ENCODE results near the gene FAM47E.

FAM47E gene

DNA sequence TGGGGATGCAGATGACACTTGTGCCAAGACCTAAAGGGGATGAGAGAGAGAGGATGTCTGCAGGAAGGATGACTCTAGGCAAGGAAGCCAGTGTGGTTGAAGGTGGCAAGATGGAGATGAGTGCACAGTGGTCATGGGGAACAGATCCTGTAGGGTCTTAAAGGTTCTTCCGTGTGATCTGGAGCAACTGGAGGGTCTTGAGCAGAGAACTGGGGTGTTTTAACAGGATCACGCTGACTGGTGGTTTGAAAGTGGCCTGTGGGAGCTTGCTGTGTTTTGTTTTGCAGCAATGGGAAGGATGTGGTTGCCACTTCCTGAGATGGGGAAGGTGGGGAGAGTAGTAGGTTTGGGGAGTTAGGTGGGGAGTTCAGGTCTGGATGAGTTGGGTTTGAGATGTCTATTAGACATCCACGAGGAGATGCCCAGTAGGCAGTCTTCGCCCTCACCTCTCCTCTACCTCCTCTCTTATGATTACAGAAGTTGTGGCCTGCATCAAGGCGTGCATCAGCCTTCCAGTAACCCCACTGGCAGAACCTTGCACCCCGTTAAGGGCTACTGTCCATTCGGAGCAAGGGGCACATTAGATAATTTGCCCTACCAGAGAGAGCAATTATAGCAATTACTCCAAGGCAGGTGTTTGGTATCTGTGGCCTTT is 53.6 kb downstream of the FAM47E start:
- DNase-seq: peak; percentile 16
- H3K4me1 ChIP-seq (ENCODE audit: insufficient read depth, low read length): peaks cover 8% of the 10 kb centered on the region
- no peaks in the 10 kb centered on the region for H3K36me3 ChIP-seq (ENCODE audit: insufficient read depth, low read length)
- H4K20me1 ChIP-seq (ENCODE audit: insufficient read depth, low read length): no peaks in the 10 kb centered on the region
- H3K4me2 ChIP-seq (ENCODE audit: insufficient read depth, low read length): no peak overlapping the region
- peak; percentile 67 for ATAC-seq (ENCODE audit: insufficient read depth, low read depth)
- no peaks in the 10 kb centered on the region for H3K27me3 ChIP-seq (ENCODE audit: insufficient read depth, low read length, poor library complexity)
- H3K27ac ChIP-seq (ENCODE audit: low read length): no peak overlapping the region
- TF ChIP-seq, protein P1, sequence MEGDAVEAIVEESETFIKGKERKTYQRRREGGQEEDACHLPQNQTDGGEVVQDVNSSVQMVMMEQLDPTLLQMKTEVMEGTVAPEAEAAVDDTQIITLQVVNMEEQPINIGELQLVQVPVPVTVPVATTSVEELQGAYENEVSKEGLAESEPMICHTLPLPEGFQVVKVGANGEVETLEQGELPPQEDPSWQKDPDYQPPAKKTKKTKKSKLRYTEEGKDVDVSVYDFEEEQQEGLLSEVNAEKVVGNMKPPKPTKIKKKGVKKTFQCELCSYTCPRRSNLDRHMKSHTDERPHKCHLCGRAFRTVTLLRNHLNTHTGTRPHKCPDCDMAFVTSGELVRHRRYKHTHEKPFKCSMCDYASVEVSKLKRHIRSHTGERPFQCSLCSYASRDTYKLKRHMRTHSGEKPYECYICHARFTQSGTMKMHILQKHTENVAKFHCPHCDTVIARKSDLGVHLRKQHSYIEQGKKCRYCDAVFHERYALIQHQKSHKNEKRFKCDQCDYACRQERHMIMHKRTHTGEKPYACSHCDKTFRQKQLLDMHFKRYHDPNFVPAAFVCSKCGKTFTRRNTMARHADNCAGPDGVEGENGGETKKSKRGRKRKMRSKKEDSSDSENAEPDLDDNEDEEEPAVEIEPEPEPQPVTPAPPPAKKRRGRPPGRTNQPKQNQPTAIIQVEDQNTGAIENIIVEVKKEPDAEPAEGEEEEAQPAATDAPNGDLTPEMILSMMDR (IDR thresholded peaks at IDR 0.05; ENCODE audit: borderline replicate concordance, extremely low read depth, low read length, poor library complexity, severe bottlenecking): no peak
- TF ChIP-seq EZH2 (IDR thresholded peaks at IDR 0.05; ENCODE audit: borderline replicate concordance, low read depth, low read length, severe bottlenecking): no peak
- H3K4me3 ChIP-seq (ENCODE audit: low read depth in 1 of 2, low read length in 2 of 2): no peak overlapping the region
- H3K79me2 ChIP-seq (ENCODE audit: insufficient read depth, low read length): no peaks in the 10 kb centered on the region
- no peak overlapping the region for H3K9ac ChIP-seq (ENCODE audit: low read depth, low read length)
- 0 out of 2 replicates have a peak overlapping the region, but pooled peaks have one; percentile 38 for H2AFZ ChIP-seq (ENCODE audit: low read depth, low read length)
- H3K9me3 ChIP-seq (ENCODE audit: insufficient read depth, low read length, severe bottlenecking): no peaks in the 10 kb centered on the region

DNA sequence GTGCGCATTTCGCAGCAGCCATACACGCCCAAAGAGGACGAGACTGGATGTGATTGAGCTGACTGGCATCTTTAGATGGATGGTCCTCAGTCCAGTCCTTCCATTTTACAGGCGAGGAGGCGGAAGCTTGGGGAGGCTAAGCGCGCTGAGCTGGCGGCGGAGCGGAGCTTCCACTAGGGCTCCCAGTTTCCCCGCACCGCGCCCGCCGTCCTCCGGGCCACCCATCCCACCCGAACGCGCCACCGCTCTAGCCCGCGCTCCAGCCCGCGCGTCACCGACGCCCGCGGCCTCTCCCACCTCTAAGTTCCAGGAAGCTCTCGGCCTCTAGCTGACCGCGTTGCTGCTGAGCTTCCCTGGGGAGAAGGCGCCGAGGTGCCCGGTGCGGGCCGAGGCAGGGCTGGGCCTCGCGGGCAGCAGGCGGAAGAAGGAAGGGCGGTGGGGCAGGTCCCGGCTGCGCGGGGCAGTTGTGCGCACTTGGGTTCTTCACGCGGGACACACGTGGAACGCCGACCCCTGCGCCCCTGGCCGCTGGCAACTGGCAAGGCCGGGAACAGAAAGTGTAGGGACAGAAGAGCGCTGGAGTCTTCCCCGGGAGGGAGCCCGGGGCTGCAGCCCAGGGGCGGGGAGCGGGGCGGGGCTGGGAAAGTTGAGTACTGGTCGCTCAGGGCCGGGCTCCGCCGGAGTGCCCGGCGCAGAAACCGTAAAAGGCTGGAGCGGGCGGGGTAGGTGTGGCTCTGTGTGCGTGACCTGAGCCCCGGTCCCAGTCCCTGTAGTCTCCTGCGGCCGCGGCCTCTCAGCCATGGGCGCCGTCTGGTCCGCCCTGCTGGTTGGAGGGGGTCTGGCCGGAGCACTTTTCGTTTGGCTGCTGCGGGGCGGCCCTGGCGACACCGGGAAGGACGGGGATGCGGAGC is 54.7 kb downstream of the FAM47E start, which contains the start of gene STBD1:
STBD1 (plus strand) TSS at position 763 of the 911 bp plus-strand sequence; CDS start at position 800, 37 bp downstream.
- Histone ChIP-seq H3K4me2 (ENCODE audit: insufficient read depth, low read length) (no peak within 1 kb of the TSS), H3K27me3 (ENCODE audit: insufficient read depth, low read length, poor library complexity) (no peaks in the 10 kb centered on the region), H3K9ac (ENCODE audit: low read depth, low read length) (no peak within 1 kb of the TSS), H3K79me2 (ENCODE audit: insufficient read depth, low read length) (no peaks in the 10 kb centered on the region), H3K4me3 (ENCODE audit: low read depth in 1 of 2, low read length in 2 of 2) (no peak within 1 kb of the TSS), H4K20me1 (ENCODE audit: insufficient read depth, low read length) (no peaks in the 10 kb centered on the region), H3K9me3 (ENCODE audit: insufficient read depth, low read length, severe bottlenecking) (no peaks in the 10 kb centered on the region), H2AFZ (ENCODE audit: low read depth, low read length) (peak within 1 kb of the TSS; percentile 27; the same call in 1 of the 2 replicates), H3K36me3 (ENCODE audit: insufficient read depth, low read length) (no peaks in the 10 kb centered on the region), H3K4me1 (ENCODE audit: insufficient read depth, low read length) (peaks cover 8% of the 10 kb centered on the region), H3K27ac (ENCODE audit: low read length) (no peak within 1 kb of the TSS)
- TF ChIP-seq EZH2 (IDR thresholded peaks at IDR 0.05; ENCODE audit: borderline replicate concordance, low read depth, low read length, severe bottlenecking): no peak
- TF ChIP-seq, protein P1 (IDR thresholded peaks at IDR 0.05; ENCODE audit: borderline replicate concordance, extremely low read depth, low read length, poor library complexity, severe bottlenecking): no peak
- ATAC-seq (ENCODE audit: insufficient read depth, low read depth): no peak
- DNase-seq: no peak

DNA sequence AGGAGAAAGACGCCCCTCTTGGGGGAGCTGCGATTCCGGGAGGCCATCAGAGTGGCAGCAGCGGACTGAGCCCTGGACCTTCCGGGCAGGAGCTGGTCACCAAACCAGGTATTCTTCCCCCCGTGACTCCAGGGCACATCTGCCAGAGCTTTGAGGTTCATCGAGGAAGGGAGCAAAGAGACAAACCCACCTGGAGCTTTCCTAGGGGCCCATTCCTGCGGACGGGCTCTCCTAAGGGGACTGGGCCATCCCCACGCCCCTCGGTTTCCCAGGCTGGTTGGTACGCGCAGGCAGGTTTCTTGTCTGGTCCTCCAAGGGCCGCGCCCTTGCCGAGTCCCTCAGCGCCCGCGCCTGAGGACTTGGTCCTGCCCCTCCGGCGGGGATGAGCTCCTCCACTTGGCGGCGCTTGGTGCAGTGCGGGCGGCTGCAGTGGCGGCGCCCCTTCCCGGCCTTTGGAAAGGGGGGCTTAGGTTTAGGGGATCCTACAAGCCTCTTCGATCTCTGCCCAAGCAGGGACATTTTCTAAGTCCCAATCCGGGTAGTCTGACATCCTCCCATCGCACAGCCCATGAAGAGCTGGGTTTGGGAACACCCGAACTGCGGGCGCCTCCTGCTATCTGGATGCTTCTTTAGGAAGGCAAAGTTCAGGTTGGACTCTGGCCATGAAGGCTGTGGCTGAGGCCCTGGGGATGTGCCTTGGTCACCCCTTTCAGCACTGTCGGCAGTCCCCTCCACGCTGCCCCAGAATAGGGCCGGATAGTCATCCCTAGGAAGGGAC is 55.5 kb downstream of the FAM47E start:
- Histone ChIP-seq H3K27me3 (ENCODE audit: insufficient read depth, low read length, poor library complexity) (no peaks in the 10 kb centered on the region), H3K36me3 (ENCODE audit: insufficient read depth, low read length) (no peaks in the 10 kb centered on the region), H4K20me1 (ENCODE audit: insufficient read depth, low read length) (no peaks in the 10 kb centered on the region), H3K4me1 (ENCODE audit: insufficient read depth, low read length) (peaks cover 8% of the 10 kb centered on the region), H3K9me3 (ENCODE audit: insufficient read depth, low read length, severe bottlenecking) (no peaks in the 10 kb centered on the region), H3K79me2 (ENCODE audit: insufficient read depth, low read length) (no peaks in the 10 kb centered on the region), H2AFZ (ENCODE audit: low read depth, low read length) (no peak overlapping the region), H3K9ac (ENCODE audit: low read depth, low read length) (no peak overlapping the region), H3K4me2 (ENCODE audit: insufficient read depth, low read length) (no peak overlapping the region), H3K4me3 (ENCODE audit: low read depth in 1 of 2, low read length in 2 of 2) (no peak overlapping the region), H3K27ac (ENCODE audit: low read length) (no peak overlapping the region)
- no peak for TF ChIP-seq EZH2 (IDR thresholded peaks at IDR 0.05; ENCODE audit: borderline replicate concordance, low read depth, low read length, severe bottlenecking)
- TF ChIP-seq, protein P1 (IDR thresholded peaks at IDR 0.05; ENCODE audit: borderline replicate concordance, extremely low read depth, low read length, poor library complexity, severe bottlenecking): no peak
- DNase-seq (no peak), ATAC-seq (ENCODE audit: insufficient read depth, low read depth) (no peak)

All from DND-41 (cell line).